Activated T-helper 9 cell treated with anti-CD3 and anti-CD28 coated beads, Interleukin-2, amount 50 U/mL, for 16 hours (primary cell): ENCODE data around the gene DUSP28.
"Not testable (repeated sequence)": the region's sequence is repeated elsewhere in the genome, so short reads cannot be mapped to it uniquely, and the experiment has no call there.

ENCODE experiments used
- DNase-seq: peaks from one replicate; pipeline ENCODE4 v3.0.0-alpha.2; 2020; ENCODE audit warnings: low read depth

DUSP28 gene

DNA sequence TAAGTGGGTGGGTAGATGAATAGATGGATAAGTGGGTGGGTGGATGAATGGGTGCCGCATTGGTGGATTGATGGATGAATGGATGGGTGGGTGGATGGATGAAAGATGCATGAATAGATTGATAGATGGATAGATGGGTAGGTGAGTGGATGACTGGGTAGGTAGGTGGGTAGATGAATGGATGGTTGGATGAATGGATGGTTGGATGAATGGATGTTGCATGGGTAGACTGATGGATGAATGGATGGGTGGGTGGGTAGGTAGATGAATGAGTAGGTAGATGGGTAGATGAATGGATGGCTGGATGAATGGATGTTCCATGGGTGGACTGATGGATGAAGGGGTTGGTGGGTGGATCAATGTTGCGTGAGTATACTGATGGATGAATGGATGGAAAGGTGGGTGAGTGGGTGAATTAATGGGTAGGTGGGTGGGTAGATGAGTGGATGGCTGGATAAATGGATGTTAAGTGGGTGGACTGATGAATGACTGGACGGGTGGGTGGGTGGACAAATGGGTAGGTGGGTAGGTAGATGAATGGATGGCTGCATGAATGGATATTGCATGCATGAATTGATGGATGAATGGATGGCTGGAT, 32.9 kb upstream of the DUSP28 start:
- no peak for DNase-seq

DNA sequence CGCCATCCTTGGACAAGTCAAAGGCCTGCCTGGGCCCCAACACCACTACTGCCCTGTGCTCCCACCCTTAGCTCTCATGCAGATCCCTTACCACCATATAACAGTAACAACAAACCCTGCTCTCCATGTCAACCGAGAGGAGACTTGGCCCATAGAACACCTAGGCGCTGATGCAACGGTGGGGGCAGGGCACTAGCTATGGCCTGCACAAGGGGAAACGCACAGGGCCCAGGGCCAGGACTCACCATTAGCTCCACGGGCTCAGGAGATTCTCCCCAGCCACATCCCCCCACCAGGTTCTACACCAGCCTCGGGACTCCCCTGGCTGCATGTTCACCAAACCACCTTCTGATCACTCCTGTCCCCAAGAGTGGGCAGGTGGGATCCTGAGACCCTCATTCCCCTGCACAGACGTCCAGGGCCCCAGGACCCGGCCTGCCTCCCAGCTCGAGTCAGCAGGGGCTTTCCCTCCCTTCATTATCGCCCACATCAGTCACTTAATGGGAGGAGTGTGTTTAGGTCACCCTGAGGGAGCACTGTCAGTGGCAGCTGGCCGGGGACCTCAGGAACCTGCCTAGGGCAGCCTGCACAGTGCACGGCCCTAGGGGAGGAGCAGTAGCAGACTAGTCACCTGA, 31.6 kb upstream of the DUSP28 start:
- no peak for DNase-seq

DNA sequence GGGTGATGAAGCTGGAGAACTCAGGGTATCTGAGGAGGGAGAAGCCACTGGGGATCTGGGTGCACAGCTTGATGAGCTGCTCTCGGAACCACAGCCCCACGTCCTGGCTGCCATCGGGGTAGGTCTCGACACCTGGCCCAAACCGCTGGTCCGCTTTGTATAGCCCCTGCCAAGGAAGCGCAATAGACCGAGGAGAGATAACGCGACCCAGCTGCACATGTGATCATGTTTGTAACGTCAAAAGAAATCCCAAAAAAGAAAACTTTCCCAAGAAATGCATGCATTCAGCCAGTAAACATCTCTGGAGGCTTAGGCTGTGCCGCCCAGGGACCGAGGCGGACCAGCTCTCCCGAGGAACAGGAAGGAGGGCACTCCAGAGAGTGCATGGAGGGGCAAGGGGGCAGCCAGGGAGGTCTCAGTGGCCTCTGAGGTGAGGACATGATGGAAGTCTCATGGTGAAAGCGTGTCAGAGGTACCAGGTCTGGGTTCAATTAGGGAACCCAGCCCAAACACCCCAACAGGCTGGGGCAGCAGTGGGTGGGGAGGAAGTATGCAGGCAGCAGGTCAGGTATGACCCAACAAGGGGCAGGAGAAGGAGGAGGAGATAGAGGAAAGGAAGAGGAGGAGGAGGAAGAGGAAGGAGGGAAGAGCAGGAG, 30.7 kb upstream of the DUSP28 start:
- no peak for DNase-seq

DNA sequence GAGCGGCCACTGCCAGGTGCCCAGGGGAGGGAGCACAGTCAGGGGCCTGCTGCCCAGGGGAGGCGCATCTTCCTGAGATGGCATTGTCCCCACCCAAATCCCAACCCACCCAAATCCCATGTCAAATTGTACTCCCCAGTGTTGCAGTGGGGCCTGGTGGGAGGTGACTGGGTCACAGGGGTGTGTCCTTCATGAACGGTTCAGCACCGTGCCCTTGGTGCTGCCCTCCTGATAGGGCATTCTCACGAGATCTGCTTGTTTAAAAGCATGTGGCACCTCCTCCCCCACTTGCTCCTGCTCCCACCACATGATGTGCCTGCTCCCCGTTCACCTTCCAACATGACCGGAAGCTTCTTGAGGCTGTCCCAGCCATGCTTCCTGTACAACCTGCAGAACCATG, 30.0 kb upstream of the DUSP28 start:
- no peak for DNase-seq

DNA sequence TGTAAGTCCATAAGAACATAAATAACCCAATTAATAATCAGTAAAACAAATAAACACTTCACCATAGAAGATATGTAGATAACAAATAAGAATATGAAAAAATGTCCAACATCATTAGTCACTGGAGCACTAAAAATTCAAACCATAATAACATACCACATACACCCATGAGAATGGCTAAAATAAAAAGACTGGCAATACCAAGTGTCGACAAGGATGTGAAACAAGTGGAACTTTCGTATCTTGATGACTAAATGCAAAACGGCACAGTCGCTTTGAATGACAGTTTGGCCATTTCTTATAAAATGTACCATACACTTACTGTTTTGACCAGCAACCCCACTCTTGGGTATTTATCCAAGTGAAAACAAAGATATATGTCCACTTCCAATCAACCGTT, 29.1 kb upstream of the DUSP28 start:
- no peak for DNase-seq

- DNase-seq: no peak
These were observed 28.0 kb upstream of the DUSP28 start for GRCh38 chr2:240532031-240532775.

DNA sequence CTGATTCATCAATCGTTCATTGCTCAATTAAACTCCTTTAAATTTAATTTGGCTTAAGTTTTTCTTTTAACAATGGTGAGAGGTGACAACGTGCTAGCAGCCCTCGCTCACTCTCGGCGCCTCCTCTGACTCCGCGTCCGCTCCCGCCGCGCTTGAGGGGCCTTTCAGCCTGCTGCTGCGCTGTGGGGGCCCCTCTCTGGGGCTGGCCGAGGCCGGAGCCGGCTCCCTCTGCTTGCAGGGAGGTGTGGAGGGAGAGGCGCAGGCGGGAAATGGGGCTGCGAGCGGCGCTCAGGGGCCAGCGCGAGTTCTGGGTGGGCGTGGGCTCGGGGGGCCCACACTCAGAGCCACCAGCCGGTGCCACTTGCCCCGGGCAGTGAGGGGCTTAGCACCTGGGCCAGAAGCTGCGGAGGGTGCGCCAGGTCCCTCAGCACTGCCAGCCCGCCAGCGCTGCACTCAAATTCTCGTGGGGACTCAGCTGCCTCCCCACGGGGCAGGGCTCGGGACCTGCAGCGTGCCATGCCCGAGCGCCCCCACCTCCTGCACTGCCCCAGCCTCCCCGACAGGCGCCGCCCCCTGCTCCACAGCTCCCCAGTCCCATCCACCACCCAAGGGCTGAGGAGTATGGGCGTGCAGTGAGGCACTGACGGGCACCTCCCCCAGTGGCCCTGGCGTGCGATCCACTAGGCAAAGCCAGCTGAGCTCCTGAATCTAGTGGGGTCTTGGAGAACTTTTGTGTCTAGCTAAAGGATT, 22.0 kb upstream of the DUSP28 start:
- no peak for DNase-seq

GRCh38 chr2:240539101-240539500, 21.1 kb upstream of the DUSP28 start:
- DNase-seq: not testable (repeated sequence)

DNA sequence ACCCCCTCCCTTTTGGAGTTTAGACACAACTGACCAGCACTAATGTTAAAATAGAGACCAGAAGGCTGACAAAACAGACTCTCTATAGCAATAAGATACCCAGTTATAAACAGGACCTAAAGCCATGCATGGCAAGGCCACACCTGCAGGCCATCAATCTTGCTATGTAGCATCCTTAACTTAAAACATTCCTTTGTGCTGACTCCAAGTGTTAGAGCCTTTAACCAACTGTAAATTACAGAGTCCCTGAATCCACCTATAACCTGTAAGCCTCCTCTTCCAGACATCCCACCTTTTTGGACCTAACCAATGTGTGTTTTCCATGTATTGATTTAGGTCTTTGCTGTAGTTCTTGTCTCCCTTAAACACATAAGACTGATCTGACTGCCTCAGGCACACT, 20.3 kb upstream of the DUSP28 start:
- no peak for DNase-seq

DNA sequence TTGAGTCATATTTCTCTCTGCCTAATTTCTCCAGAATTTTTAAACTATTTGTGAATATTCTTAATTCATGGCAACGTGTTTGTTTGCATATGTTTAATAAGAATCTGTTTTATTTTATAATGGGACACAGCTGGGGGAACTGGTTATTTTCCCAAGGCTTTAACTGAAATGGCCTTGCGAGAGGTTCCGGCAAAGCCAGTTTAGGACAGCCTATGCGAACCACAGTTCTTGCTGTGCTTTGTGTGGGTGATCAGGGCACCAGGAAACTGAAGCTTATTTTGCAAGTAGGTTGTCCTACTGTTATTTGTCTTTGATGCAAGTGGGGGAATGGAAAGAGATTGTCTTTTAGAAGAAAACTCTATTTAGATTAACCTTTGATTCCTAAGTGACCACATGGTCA, 8.9 kb upstream of the DUSP28 start:
- no peak for DNase-seq

DNA sequence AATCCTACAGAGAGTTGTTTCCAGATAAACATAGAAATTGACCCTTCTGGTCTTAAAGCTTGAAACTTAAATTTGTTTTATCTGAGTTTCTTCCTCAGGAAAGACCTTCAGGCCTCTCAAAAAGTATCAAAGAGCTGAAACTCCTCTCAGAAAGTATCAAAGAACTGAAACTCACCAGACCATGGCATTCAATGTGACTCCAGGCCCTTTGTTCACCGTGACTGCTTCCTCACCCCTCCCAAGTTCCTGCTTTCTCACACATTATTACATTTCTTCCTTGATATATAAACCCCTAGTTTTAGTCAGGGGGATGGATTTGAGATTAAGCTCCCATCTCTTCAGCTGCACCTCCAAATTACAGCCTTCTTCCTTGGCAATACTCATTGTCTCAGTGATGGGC, 8.3 kb upstream of the DUSP28 start:
- no peak for DNase-seq

DNA sequence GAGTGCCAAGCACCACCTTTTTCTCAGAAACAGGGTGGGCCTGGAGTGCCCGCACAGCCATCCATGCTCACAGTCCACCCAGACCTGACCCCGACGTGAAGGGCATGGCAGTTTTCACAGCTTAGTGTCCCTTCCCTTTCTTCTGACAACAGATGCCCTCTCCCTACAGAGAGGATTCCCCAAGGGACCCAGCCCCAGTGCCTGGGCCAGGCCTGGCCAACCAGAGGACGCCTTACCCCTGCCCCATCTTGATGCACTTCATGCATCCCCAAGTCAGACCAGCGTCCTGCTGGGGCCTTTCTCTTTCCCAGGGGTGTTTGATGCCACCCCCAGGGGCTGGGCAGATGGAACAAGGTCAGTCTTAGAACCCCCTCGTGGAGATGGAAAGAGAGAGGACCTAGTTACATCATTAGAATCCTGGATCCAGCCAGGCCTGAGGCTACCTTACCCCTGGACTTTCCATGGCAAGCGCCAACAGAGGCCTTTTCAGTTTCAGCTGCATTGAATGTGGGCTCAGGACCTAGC, 6.1 kb upstream of the DUSP28 start:
- no peak for DNase-seq

DNA sequence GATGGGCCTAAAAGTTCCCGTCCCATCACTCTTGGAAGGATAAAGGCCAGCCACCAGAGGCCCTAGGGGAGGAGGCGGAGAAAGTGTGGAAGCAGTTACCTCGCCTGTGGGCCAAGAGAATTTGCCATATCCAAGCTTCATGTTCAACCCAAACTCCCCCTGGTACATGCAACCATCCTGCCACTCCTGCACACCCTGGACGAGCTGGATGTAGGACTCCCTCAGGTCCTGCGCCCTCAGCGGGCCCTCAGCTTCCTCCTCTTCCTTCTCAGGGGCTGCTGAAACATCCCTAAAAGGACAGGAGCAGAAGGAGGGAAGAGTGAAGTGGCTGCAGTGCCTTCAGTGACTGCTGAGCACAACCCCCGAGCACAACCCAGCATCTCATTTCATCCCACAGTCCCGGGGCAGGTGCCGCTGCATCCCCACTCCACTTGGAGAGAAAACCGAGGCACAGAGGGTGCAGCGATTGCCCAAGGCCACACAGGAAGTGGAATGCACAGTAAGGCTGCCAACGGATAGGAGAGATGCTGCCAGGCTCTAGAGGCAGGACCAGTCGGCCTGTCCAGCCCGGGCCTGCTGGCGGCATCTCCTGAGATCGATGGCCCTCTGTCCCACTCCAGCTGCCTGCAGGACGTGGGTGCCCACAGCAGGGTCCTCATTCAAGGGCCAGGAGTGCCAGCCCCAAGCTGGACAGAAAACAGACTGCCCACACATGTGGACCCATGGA, 5.2 kb upstream of the DUSP28 start:
- no peak for DNase-seq

- DNase-seq: no peak
These were observed 4.5 kb upstream of the DUSP28 start for GRCh38 chr2:240555541-240556250.

GRCh38 chr2:240556553-240557100, 3.5 kb upstream of the DUSP28 start:
- DNase-seq: peak; percentile 58

DNA sequence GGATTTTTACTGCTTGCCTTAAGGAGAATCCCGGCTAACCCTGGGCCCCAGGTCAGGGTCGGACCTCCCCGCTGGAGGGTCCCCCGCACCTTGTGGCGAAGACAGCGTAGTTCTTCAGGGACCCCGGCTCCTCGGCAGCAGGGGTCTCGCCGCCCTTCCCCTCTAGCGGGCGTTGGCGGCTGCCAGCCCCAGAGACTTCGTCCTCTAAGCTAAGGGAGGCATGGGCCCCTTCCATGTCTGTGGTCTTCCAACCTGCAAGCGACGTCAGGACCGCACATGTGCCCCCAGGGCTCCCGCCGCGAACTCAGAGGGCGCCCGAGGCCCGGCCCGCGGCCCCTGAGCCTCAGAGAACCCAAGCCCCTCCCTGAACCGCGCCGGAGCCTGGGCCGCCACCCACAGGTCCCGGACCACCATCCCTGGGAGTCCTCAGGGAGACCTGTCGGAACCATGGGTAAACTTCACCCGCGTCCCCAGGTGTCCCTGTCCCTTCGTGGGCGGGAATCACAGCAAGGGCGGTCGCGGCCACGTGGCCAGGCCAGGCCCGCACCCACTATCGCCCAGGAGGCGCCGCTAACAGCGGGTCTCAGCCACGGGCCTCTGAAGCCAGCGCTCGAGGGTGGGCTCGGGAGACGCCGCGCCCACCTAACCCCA, 2.9 kb upstream of the DUSP28 start:
- no peak for DNase-seq

DNA sequence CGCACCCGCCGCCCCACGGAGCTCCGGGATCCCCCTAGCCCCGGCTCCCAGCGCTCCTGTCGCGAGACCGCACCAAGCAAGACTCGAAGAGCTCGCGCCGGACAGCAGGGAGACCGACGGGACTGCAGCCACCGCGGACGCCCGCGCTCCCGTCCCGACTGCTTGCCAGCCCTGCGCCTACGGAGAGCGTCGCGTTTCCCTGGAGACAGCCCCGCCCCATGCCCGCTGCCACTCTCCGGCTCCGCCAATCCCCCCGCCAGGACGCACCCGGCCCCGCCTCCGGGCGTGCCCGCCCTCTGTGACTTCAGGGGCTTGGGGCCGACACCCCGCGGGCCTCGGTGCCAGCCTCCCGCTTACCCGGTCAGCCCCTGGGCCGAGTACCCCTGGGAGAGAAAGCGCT, 2.3 kb upstream of the DUSP28 start, which contains the start of gene ANKMY1:
Gene ANKMY1 (minus strand): TSS at position 181 of the 400 bp plus-strand sequence. CDS start 653 bp downstream, outside the sequence.
- DNase-seq: peak; percentile 56

DNA sequence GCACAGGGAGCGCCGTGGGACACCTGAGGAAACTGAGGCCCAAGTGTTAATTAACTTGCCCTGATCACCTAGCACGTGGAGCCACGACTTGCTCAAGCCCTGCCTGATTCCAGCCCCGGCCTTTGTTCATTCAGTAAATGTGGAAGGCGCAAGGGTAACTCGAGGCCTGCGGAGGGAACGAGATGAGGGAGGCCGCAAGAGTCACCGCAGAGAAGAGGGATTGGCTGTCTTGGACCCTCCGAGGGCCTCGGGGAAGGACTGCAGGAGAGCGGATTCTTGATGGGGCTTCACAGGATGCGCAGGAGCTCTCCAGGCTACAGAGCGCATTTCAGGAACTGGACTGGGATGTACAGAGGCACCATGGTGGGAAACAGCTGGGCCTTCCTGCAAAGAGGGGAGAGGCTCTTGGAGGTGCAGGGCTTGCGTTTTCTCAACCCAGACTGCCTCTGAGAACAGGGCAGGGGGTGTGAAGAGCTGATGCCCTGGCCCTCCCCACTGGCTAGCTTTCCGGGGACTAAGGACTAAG, 1.9 kb upstream of the DUSP28 start:
- DNase-seq: no peak

- no peak for DNase-seq
These were observed 871 bp upstream of the DUSP28 start for GRCh38 chr2:240559286-240559685.
